Ovary (tissue), 9 donors: ENCODE measurements around the gene C9orf50. TPM values are rescaled to one million over a fixed set of nuclear protein-coding genes. Genes with fewer than 3 reads are reported as not detected.

Experiments
- DNase-seq, 5 donors: peaks; one replicate each; pipeline ENCODE4 v3.0.0-alpha.2; 2019 to 2020
- H3K27ac ChIP-seq, 2 donors: fragments of 200-600 bp; one replicate each; pipeline versions ENCODE4 v1.5.1 to v1.8.0; 2019 to 2022
- H3K27me3 ChIP-seq: fragments of 200-600 bp; one replicate; pipeline ENCODE4 v1.8.0; 2022
- H3K36me3 ChIP-seq: fragments of 200-600 bp; sonication (generic); one replicate; pipeline ENCODE4 v1.5.1; 2019
- H3K4me1 ChIP-seq: one replicate; pipeline ENCODE4 v1.8.1; 2013; ENCODE audit warnings: mild to moderate bottlenecking, moderate library complexity; ENCODE audit not compliant: insufficient read depth
- H3K4me3 ChIP-seq: fragments of 200-600 bp; sonication (generic); one replicate; pipeline ENCODE4 v1.5.1; 2017
- H3K9me3 ChIP-seq, 2 donors: fragments of 200-600 bp in 1 of 2; sonication (generic) in 1 of 2; one replicate each; pipeline versions ENCODE4 v1.5.1 to v1.8.1; 2013 to 2019; ENCODE audit warnings: mild to moderate bottlenecking in 1 of 2, moderate library complexity in 1 of 2
- EP300 ChIP-seq: sonication (generic); formaldehyde crosslinking; IDR thresholded peaks from one replicate; pipeline ENCODE4 v1.6.1; 2017; ENCODE audit warnings: antibody characterized with exemption
- POLR2A ChIP-seq: fragments of 450-650 bp; IDR thresholded peaks from one replicate; pipeline ENCODE4 v1.6.1; 2017; ENCODE audit warnings: antibody characterized with exemption, mild to moderate bottlenecking, moderate library complexity
- WGBS, 3 donors: extraction: QIAGEN DNeasy Blood & Tissue Kit in 1 of 3; methylation state at CpG; one replicate each; pipeline versions ENCODE4 v1.1.5 to v1.1.7; 2013 to 2017; 5-methylcytosine and 5-hydroxymethylcytosine counted together
- intact Hi-C, 4 donors: fragments of 100-400 bp; cut with DNase I; formaldehyde crosslinking; loops; one replicate each; pipeline versions ENCODE4 v1.11.0 to v1.15.1; 2022 to 2023
- polyA plus RNA-seq, 2 donors: library from polyadenylated mRNA; stranded (reverse); fragments of 200-250 nt in 1 of 2; fragments of 350-450 nt in 1 of 2; fragmentation: Illumina TruSeq in 1 of 2; extraction: RNeasy Lipid Tissue Mini Kit (QIAGEN cat#74804) in 1 of 2; gene quantifications; one replicate each; pipeline ENCODE4 v1.2.3, GENCODE V29; 2013 to 2014
- total RNA-seq, 7 donors: library from RNA; depleted of rRNA in 2 of 7; stranded (reverse); fragments of >200 nt in 2 of 7; fragmentation: NEBNext Ultra II Directional in 3 of 7; extraction: Animal tissue kit (Norgen Biotek cat#: 25700) in 3 of 7; gene quantifications; one replicate each; pipeline versions ENCODE4 v1.1.0 to v1.2.4, GENCODE V29; 2016 to 2023
- TF ChIP-seq, protein P1 (sequence below), 3 donors: fragments of 450-650 bp in 2 of 3; fragments of 200-600 bp in 1 of 3; IDR thresholded peaks; one replicate each; pipeline versions ENCODE4 v1.5.1 to v1.8.0; 2016 to 2022; ENCODE audit warnings: antibody characterized with exemption in 3 of 3, mild to moderate bottlenecking in 1 of 3
- donor health status: DM: no; HTN: no; CAD: no; lungs with moderate emphysema.
- donor health status: DM: no; HTN: no; CAD: no.
- donor health status: Bipolar disorder and iron deficiency.
- donor health status: DM: yes; HTN: yes; CAD: no.
- donor health status: DM: no; HTN: no; CAD: no.
- donor health status: DM: yes; HTN: yes; CAD: no.

C9orf50 gene
- total and polyA plus RNA-seq, 9 donors = 0.07 to 1.1 (median 0.30) TPM; not detected in 6

DNA sequence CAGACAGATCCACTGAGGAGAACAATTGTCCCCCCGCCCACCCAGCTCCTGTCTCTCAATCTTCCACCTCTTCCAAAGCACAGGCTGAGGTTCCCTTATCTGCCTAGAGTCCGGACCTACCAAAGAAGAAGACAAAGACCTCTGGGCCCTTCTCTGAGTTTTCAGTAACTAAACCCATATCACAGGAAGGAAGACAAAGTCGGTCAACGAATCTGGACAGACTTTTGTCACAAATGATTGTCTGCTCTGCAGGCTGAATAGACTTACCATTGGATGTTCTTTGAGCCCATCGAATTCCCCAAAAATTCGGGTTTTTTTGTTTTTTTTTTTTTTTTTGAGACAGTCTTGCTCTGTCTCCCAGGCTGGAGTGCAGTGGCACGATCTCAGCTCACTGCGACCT is 58.0 kb downstream of the C9orf50 start:
- H3K4me1 ChIP-seq = peaks cover 11% of the 10 kb centered on the region
- H3K4me3 ChIP-seq = no peak overlapping the region
- intact Hi-C loops = no loop called here
- 90 to 92% (median 90%) methylated on average over 8 of the region's 8 CpGs for WGBS, 3 donors
- DNase-seq = no peak
- TF ChIP-seq POLR2A (no peak), EP300 (no peak)
- TF ChIP-seq, protein P1, sequence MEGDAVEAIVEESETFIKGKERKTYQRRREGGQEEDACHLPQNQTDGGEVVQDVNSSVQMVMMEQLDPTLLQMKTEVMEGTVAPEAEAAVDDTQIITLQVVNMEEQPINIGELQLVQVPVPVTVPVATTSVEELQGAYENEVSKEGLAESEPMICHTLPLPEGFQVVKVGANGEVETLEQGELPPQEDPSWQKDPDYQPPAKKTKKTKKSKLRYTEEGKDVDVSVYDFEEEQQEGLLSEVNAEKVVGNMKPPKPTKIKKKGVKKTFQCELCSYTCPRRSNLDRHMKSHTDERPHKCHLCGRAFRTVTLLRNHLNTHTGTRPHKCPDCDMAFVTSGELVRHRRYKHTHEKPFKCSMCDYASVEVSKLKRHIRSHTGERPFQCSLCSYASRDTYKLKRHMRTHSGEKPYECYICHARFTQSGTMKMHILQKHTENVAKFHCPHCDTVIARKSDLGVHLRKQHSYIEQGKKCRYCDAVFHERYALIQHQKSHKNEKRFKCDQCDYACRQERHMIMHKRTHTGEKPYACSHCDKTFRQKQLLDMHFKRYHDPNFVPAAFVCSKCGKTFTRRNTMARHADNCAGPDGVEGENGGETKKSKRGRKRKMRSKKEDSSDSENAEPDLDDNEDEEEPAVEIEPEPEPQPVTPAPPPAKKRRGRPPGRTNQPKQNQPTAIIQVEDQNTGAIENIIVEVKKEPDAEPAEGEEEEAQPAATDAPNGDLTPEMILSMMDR (IDR thresholded peaks at IDR 0.05) = no peak
- no peak overlapping the region for H3K27ac ChIP-seq
- H3K36me3 ChIP-seq = no peaks in the 10 kb centered on the region
- no peaks in the 10 kb centered on the region for H3K27me3 ChIP-seq
- no peaks in the 10 kb centered on the region for H3K9me3 ChIP-seq

DNA sequence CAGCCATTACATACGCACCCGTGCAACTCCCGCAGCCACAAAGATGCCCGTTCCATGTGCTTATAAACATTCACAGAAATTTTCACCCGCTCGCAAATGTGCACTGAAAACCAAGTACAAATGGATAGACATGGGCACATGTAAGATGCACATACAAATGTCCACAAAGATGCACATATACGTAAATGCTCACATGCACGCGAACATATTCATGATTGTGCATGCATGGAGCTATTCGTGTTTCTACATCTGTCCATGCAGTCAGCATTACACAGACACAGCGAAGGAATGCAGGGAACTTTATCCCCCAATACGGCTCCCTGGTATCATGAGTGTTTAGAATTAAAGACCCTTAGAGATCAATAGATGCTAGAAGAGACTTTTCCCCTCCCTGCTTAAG is 58.4 kb downstream of the C9orf50 start:
- Histone ChIP-seq H3K36me3 (no peaks in the 10 kb centered on the region), H3K4me1 (peaks cover 14% of the 10 kb centered on the region), H3K4me3 (no peak overlapping the region), H3K27me3 (no peaks in the 10 kb centered on the region), H3K9me3 (no peaks in the 10 kb centered on the region), H3K27ac (no peak overlapping the region)
- no peak for DNase-seq
- 84 to 88% (median 85%) methylated on average over 12 of the region's 12 CpGs for WGBS, 3 donors
- intact Hi-C loops = no loop called here
- TF ChIP-seq POLR2A = no peak
- no peak for TF ChIP-seq EP300
- TF ChIP-seq, protein P1 (IDR thresholded peaks at IDR 0.05) = no peak

Other genes with a start within 250 kb of the C9orf50 start
- 10 to 100 TPM; 11.9 to 29.7 (median 25.3) TPM for gene NTMT1, start 5.1 kb upstream of the C9orf50 start, total RNA-seq
- 10 to 100 TPM; 11.7 to 33.1 TPM for gene NTMT1, start 5.1 kb upstream of the C9orf50 start, polyA plus RNA-seq
- 10 to 100 TPM; 11.3 to 20.1 (median 17.3) TPM for gene ASB6, start 21.1 kb upstream of the C9orf50 start, total RNA-seq
- gene ASB6, start 21.1 kb upstream of the C9orf50 start, polyA plus RNA-seq = 10 to 100 TPM in 1 of 2 donors, 1 to 10 TPM in 1; 6.3 to 11.6 TPM
- 1 to 10 TPM in 4 of 7 donors, under 1 TPM in 3; 0.20 to 4.0 (median 1.4) TPM for gene PRRX2, start 44.5 kb upstream of the C9orf50 start, total RNA-seq
- under 1 TPM; 0.33 to 0.77 TPM for gene PRRX2, start 44.5 kb upstream of the C9orf50 start, polyA plus RNA-seq
- gene PTGES, start 131.9 kb upstream of the C9orf50 start, total RNA-seq = 1 to 10 TPM in 4 of 7 donors, under 1 TPM in 3; 0.72 to 5.1 (median 1.6) TPM
- 10 to 100 TPM in 1 of 2 donors, under 1 TPM in 1; 0.63 to 22.6 TPM for gene PTGES, start 131.9 kb upstream of the C9orf50 start, polyA plus RNA-seq
- 10 to 100 TPM; 12.9 to 27.3 (median 16.9) TPM for gene TOR1B, start 182.1 kb upstream of the C9orf50 start, total RNA-seq
- 10 to 100 TPM; 12.2 to 27.5 TPM for gene TOR1B, start 182.1 kb upstream of the C9orf50 start, polyA plus RNA-seq
- 10 to 100 TPM; 23.5 to 32.7 (median 27.1) TPM for gene TOR1A, start 203.0 kb upstream of the C9orf50 start, total RNA-seq
- gene TOR1A, start 203.0 kb upstream of the C9orf50 start, polyA plus RNA-seq = 10 to 100 TPM; 24.9 to 45.6 TPM
- 10 to 100 TPM; 34.1 to 45.7 (median 37.0) TPM for gene C9orf78, start 214.2 kb upstream of the C9orf50 start, total RNA-seq
- 100 to 1,000 TPM in 1 of 2 donors, 10 to 100 TPM in 1; 55.4 to 130 TPM for gene C9orf78, start 214.2 kb upstream of the C9orf50 start, polyA plus RNA-seq
- gene USP20, start 214.4 kb upstream of the C9orf50 start, total RNA-seq = 10 to 100 TPM; 14.5 to 39.8 (median 32.4) TPM
- gene USP20, start 214.4 kb upstream of the C9orf50 start, polyA plus RNA-seq = 10 to 100 TPM in 1 of 2 donors, 1 to 10 TPM in 1; 6.8 to 29.7 TPM